ENCODE results near the gene MUC5AC. TPM values are rescaled to one million over a fixed set of nuclear protein-coding genes. Genes with fewer than 3 reads are reported as not detected.

Gene MUC5AC
- total RNA-seq, 1 donor from 2014 or later = not detected

GRCh38 chr11:1129611-1130160 lies 28.1 kb upstream of the MUC5AC start:
- TF ChIP-seq CTCF (IDR thresholded peaks at IDR 0.05; ENCODE audit: insufficient read depth, low read length, poor library complexity, severe bottlenecking) = no peak
- H3K36me3 ChIP-seq (ENCODE audit: control insufficient read depth, insufficient read depth, low read length) = no peaks in the 10 kb centered on the region
- DNase-seq (ENCODE audit: low read depth) = no peak
- peaks cover 28% of the 10 kb centered on the region for H3K27me3 ChIP-seq (ENCODE audit: control insufficient read depth, insufficient read depth, low read length)
- no peak overlapping the region for H3K4me3 ChIP-seq (ENCODE audit: low read depth, low read length)

GRCh38 chr11:1130276-1131032 lies 27.3 kb upstream of the MUC5AC start:
- peaks cover 28% of the 10 kb centered on the region for H3K27me3 ChIP-seq (ENCODE audit: control insufficient read depth, insufficient read depth, low read length)
- no peak for TF ChIP-seq CTCF (IDR thresholded peaks at IDR 0.05; ENCODE audit: insufficient read depth, low read length, poor library complexity, severe bottlenecking)
- no peak for DNase-seq (ENCODE audit: low read depth)

GRCh38 chr11:1131033-1131911 lies 26.5 kb upstream of the MUC5AC start:
- Histone ChIP-seq H3K36me3 (ENCODE audit: control insufficient read depth, insufficient read depth, low read length) (no peaks in the 10 kb centered on the region), H3K27me3 (ENCODE audit: control insufficient read depth, insufficient read depth, low read length) (peaks cover 28% of the 10 kb centered on the region), H3K4me3 (ENCODE audit: low read depth, low read length) (no peak overlapping the region)
- no peak for TF ChIP-seq CTCF (IDR thresholded peaks at IDR 0.05; ENCODE audit: insufficient read depth, low read length, poor library complexity, severe bottlenecking)
- no peak for DNase-seq (ENCODE audit: low read depth)

More at GRCh38 chr11:1130276-1131032, 27.3 kb upstream of the MUC5AC start:
- no peaks in the 10 kb centered on the region for H3K36me3 ChIP-seq (ENCODE audit: control insufficient read depth, insufficient read depth, low read length)
- H3K4me3 ChIP-seq (ENCODE audit: low read depth, low read length) = no peak overlapping the region

- DNase-seq (ENCODE audit: low read depth) = no peak
- TF ChIP-seq CTCF (IDR thresholded peaks at IDR 0.05; ENCODE audit: insufficient read depth, low read length, poor library complexity, severe bottlenecking) = no peak
- peaks cover 7% of the 10 kb centered on the region for H3K27me3 ChIP-seq (ENCODE audit: control insufficient read depth, insufficient read depth, low read length)
- H3K4me3 ChIP-seq (ENCODE audit: low read depth, low read length) = no peak overlapping the region
- H3K36me3 ChIP-seq (ENCODE audit: control insufficient read depth, insufficient read depth, low read length) = no peaks in the 10 kb centered on the region
Observed at GRCh38 chr11:1134848-1135445, 22.8 kb upstream of the MUC5AC start.

GRCh38 chr11:1138097-1138496 lies 19.7 kb upstream of the MUC5AC start:
- H3K27me3 ChIP-seq (ENCODE audit: control insufficient read depth, insufficient read depth, low read length) = no peaks in the 10 kb centered on the region
- DNase-seq (ENCODE audit: low read depth) = peak; percentile 48
- TF ChIP-seq CTCF (IDR thresholded peaks at IDR 0.05; ENCODE audit: insufficient read depth, low read length, poor library complexity, severe bottlenecking) = no peak

More at GRCh38 chr11:1138097-1138496, 19.7 kb upstream of the MUC5AC start:
- Histone ChIP-seq H3K4me3 (ENCODE audit: low read depth, low read length) (no peak overlapping the region), H3K36me3 (ENCODE audit: control insufficient read depth, insufficient read depth, low read length) (no peaks in the 10 kb centered on the region)

Data from kidney epithelial cell (primary cell).